Tibial artery (tissue), 4 donors: ENCODE measurements around the gene CHP2.
"Not testable (repeated sequence)": the region's sequence is repeated elsewhere in the genome, so short reads cannot be mapped to it uniquely, and the experiment has no call there.

Experiments used
- DNase-seq, 2 donors: peaks; one replicate each; pipeline ENCODE4 v3.0.0-alpha.2; 2019
- H3K27ac ChIP-seq, 2 donors: fragments of 200-600 bp; sonication (generic) in 1 of 2; 1 replicate in 1 of 2; 2 replicates in 1 of 2; pipeline ENCODE4 v1.5.1; 2018 to 2019; ENCODE audit warnings: mild to moderate bottlenecking in 1 of 2
- H3K27me3 ChIP-seq, 2 donors: fragments of 200-600 bp; sonication (generic) in 1 of 2; one replicate each; pipeline versions ENCODE4 v1.5.1 to v1.6.0; 2016 to 2019
- H3K36me3 ChIP-seq, 3 donors: fragments of 200-600 bp; sonication (generic) in 2 of 3; one replicate each; pipeline ENCODE4 v1.5.1; 2016 to 2019; ENCODE audit warnings: mild to moderate bottlenecking in 2 of 3
- H3K4me1 ChIP-seq, 4 donors: fragments of 200-600 bp; sonication (generic) in 2 of 4; 1 replicate in 3 of 4; 2 replicates in 1 of 4; pipeline ENCODE4 v1.5.1; 2016 to 2019
- H3K4me3 ChIP-seq, 2 donors: fragments of 200-600 bp; sonication (generic) in 1 of 2; 1 replicate in 1 of 2; 2 replicates in 1 of 2; pipeline ENCODE4 v1.5.1; 2018 to 2019; ENCODE audit warnings: mild to moderate bottlenecking in 2 of 2
- H3K9me3 ChIP-seq, 3 donors: fragments of 200-600 bp; sonication (generic) in 1 of 3; one replicate each; pipeline ENCODE4 v1.5.1; 2016 to 2019
- CTCF ChIP-seq, 2 experiments: fragments of 200-600 bp in 1 of 2; fragments of 450-650 bp in 1 of 2; IDR thresholded peaks; one replicate each; pipeline ENCODE4 v1.5.1; 2017 to 2019; ENCODE audit warnings: antibody characterized with exemption in 2 of 2, mild to moderate bottlenecking in 1 of 2, moderate library complexity in 1 of 2
- intact Hi-C: fragments of 100-400 bp; cut with DNase I; formaldehyde crosslinking; loops from one replicate; pipeline ENCODE4 v1.15.0; 2023; ENCODE audit warnings: low total_unique reads

Gene CHP2

GRCh38 chr16:23710504-23710903 is 44.3 kb upstream of the CHP2 start:
- no peak for TF ChIP-seq CTCF (IDR thresholded peaks at IDR 0.05)
- no peak for DNase-seq
- H3K4me3 ChIP-seq, result no peak overlapping the region
- no peaks in the 10 kb centered on the region for H3K4me1 ChIP-seq
- peaks cover 0 to 24% (median 20%) of the 10 kb centered on the region in 3 donors for H3K9me3 ChIP-seq
- no peaks in the 10 kb centered on the region for H3K36me3 ChIP-seq
- H3K27ac ChIP-seq, result no peak overlapping the region
- peaks cover 0 to 60% of the 10 kb centered on the region in 2 donors for H3K27me3 ChIP-seq
- intact Hi-C loops, result no loop called here

- Histone ChIP-seq H3K27ac (no peak overlapping the region), H3K4me3 (no peak overlapping the region), H3K27me3 (peaks cover 0 to 52% of the 10 kb centered on the region in 2 donors), H3K4me1 (no peaks in the 10 kb centered on the region), H3K9me3 (peaks cover 0 to 24% (median 20%) of the 10 kb centered on the region in 3 donors), H3K36me3 (no peaks in the 10 kb centered on the region)
- TF ChIP-seq CTCF (IDR thresholded peaks at IDR 0.05), result no peak
- no peak for DNase-seq
- intact Hi-C loops, result no loop called here
These were observed 43.0 kb upstream of the CHP2 start for GRCh38 chr16:23711785-23712184.

- Histone ChIP-seq H3K36me3 (no peaks in the 10 kb centered on the region), H3K27me3 (peaks cover 0 to 52% of the 10 kb centered on the region in 2 donors), H3K4me3 (no peak within 1 kb of the TSS), H3K4me1 (no peaks in the 10 kb centered on the region), H3K27ac (no peak within 1 kb of the TSS), H3K9me3 (peaks cover 0 to 24% (median 20%) of the 10 kb centered on the region in 3 donors)
- intact Hi-C loops, result no loop called here
- TF ChIP-seq CTCF (IDR thresholded peaks at IDR 0.05), result no peak
- DNase-seq, result no peak
These were observed 41.9 kb upstream of the CHP2 start, which contains the start of gene ERN2 for GRCh38 chr16:23712976-23713375. TSS of gene ERN2 (minus strand) at chr16:23713222. CDS start at chr16:23713187, 35 bp downstream.

- H3K4me3 ChIP-seq, result no peak overlapping the region
- no peak for DNase-seq
- no peaks in the 10 kb centered on the region for H3K36me3 ChIP-seq
- no peak for TF ChIP-seq CTCF (IDR thresholded peaks at IDR 0.05)
- intact Hi-C loops, result no loop called here
- no peak overlapping the region for H3K27ac ChIP-seq
- no peaks in the 10 kb centered on the region for H3K9me3 ChIP-seq
- peaks cover 0 to 40% of the 10 kb centered on the region in 2 donors for H3K27me3 ChIP-seq
- H3K4me1 ChIP-seq, result no peaks in the 10 kb centered on the region
These were observed 38.3 kb upstream of the CHP2 start for GRCh38 chr16:23716484-23716883.

GRCh38 chr16:23722613-23723240 is 32.1 kb upstream of the CHP2 start:
- H3K4me1 ChIP-seq, H3K4me3 ChIP-seq, H3K36me3 ChIP-seq, H3K27ac ChIP-seq, intact Hi-C loops, DNase-seq, H3K27me3 ChIP-seq: not testable (repeated sequence)
- H3K9me3 ChIP-seq, result peaks cover 0 to 12% (median 7%) of the 10 kb centered on the region in 3 donors

- Histone ChIP-seq H3K27me3 (no peaks in the 10 kb centered on the region), H3K4me3 (no peak overlapping the region), H3K36me3 (no peaks in the 10 kb centered on the region), H3K27ac (no peak overlapping the region), H3K4me1 (no peaks in the 10 kb centered on the region), H3K9me3 (peaks cover 0 to 12% (median 7%) of the 10 kb centered on the region in 3 donors)
- intact Hi-C loops, result no loop called here
- TF ChIP-seq CTCF (IDR thresholded peaks at IDR 0.05), result no peak
- DNase-seq, result no peak
These were observed 30.6 kb upstream of the CHP2 start for GRCh38 chr16:23724096-23724784.
